Measurements from ENCODE around the gene CASK. TPM values are rescaled to one million over a fixed set of nuclear protein-coding genes. Genes with fewer than 3 reads are reported as not detected.

CASK gene
- total RNA-seq, 2 donors from 2014 or later = 88.3 to 112 TPM

DNA sequence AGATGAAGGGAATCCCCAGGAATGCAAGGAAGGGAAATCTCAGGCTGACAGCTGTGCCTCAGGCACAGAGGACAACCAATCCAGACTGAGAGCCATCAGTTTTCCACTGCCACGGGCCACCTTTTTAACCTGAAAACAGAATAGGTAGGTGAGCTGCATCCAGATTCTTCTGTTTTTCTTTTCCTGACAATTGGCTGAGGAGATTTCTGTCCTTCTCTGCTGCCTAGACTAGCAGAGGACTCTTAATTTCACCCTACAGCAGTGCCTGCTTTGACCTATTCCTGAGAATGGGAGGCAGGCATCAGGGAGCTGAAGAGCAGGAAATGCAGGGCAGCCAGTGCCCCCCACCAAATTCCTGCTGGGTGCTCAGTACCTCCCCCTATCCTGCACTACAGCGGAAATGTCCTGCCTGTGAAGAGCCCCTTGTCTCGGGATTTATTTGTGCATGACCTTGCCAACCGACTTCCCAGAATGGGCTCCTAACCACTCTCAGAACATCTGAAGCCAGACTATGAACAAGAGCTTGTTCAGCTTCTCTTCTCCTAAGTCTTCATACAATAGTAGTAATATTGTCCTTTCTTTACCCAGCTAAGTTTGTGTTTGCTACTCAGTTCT lies 65.1 kb downstream of the CASK start:
- intact Hi-C loops (cut with DNase I, micrococcal nuclease) = no loop called here
- DNase-seq = no peak
- ATAC-seq = no peak

DNA sequence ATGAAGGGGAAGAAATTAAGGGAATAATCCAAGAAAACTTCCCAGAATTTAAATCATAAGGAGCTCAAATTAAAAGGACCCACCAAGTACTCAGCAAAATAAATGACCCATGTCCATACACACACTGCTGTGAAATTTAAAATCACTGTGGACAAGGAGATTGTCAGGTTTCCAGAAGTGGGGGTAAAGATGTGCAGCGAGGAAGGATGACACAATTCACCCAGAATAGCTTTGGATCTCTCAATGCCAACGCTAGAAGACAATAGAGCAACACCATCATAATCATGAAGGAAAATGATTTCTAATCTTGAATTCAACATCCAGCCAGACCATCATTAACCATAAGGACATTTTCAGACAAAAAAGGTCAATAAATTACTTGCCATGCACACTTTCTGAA lies 65.7 kb downstream of the CASK start:
- ATAC-seq = no peak
- no peak for DNase-seq
- intact Hi-C loops (cut with DNase I, micrococcal nuclease) = no loop called here

- DNase-seq = no peak
- intact Hi-C loops (cut with DNase I, micrococcal nuclease) = no loop called here
Measured at GRCh38 chrX:41846714-41847113, 76.6 kb downstream of the CASK start.

GRCh38 chrX:41837270-41837944 lies 85.9 kb downstream of the CASK start:
- ATAC-seq = peak; percentile 21
- intact Hi-C loops (cut with DNase I, micrococcal nuclease) = no loop called here
- DNase-seq = no peak

More at GRCh38 chrX:41846714-41847113, 76.6 kb downstream of the CASK start:
- no peak for ATAC-seq

DNA sequence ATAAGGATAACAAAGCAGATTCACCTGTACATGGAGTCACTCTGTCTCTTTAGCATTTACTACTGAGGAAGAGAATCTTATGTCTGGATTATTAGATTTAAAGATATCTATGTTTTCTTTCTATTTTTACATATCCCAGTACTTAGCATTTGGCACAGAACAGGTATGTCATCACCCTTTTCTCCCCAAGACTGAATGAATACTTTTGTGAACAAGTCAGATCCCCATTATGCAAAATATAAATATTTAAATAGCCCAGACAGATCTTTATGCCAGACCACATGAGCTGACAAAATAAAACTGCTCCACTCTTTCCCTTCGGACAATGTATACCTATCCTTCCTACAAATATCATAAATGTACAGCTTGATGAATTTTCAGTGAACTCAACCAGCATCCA lies 94.5 kb downstream of the CASK start:
- ATAC-seq = no peak
- DNase-seq = no peak
- intact Hi-C loops (cut with DNase I, micrococcal nuclease) = no loop called here

DNA sequence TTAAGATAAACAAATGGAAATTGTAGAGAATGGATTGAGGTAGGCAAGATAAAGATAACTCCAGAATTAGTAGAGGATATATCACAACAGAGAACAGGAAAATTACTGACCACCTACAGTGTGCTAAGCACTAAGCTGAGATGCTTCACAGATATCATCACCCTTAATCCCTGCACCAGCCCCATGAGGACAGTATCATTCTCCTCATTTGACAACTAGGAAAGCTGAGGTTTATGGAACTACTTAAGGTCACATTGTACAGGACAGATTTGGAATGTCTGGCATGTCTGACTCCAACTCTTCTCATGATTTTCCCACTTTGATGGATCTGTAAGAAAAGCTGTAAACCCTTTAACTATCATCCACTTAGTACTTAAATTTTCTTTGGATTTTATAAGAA lies 95.5 kb downstream of the CASK start:
- intact Hi-C loops (cut with DNase I, micrococcal nuclease) = no loop called here
- DNase-seq (no peak), ATAC-seq (no peak)

- DNase-seq (no peak), ATAC-seq (no peak)
- intact Hi-C loops (cut with DNase I, micrococcal nuclease) = no loop called here
Measured at GRCh38 chrX:41825796-41826195, 97.6 kb downstream of the CASK start.

- ATAC-seq (peak; percentile 64), DNase-seq (no peak)
- intact Hi-C loops (cut with DNase I, micrococcal nuclease) = no loop called here
Measured at GRCh38 chrX:41824551-41824950, 98.8 kb downstream of the CASK start.

DNA sequence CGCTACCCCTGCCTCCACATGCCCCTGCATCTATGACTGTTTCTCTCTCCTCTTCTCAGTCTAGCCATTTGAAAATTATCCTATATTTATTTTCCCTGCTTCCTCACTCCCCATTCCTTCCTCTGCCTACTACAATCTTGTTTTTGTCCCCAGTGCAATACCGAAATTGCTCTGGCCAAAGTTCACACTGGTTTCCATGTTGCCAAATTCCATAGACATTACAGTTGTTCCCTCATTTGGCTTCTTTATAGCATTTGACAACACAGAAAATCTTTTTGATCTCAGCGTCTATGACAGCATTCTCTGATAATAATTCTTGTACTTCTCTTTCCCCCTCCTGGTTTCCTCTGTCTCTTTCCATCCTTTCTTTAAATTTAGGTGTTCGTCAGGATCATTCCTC lies 100.0 kb downstream of the CASK start:
- DNase-seq (no peak), ATAC-seq (peak; percentile 95)
- intact Hi-C loops (cut with DNase I, micrococcal nuclease) = no loop called here

DNA sequence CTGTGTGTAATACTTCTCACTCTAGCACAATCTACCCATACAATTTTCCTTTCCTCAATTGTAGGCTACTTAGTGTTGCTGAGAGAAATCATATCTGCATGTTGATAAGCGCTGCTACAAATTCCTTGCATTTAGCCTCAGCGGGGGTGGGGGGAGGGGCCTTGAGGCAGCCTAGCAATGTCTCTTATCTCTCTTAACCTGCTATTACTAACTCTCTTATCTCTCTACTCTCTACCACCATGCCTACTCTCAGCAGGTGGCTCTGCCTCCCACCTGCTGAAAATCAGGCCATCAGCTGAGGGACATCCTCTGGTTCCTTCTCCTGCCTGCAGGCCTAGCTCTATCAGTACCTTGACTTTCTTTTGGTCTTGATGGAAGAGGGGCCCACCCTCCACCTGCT lies 100.5 kb downstream of the CASK start:
- DNase-seq (no peak), ATAC-seq (peak; percentile 46)
- intact Hi-C loops (cut with DNase I, micrococcal nuclease) = no loop called here

GRCh38 chrX:41808047-41808446 lies 115.3 kb downstream of the CASK start:
- DNase-seq = no peak
- no peak for ATAC-seq
- intact Hi-C loops (cut with DNase I, micrococcal nuclease) = no loop called here

GRCh38 chrX:41802958-41803357 lies 120.4 kb downstream of the CASK start:
- no peak for ATAC-seq

GRCh38 chrX:41799661-41800060 lies 123.7 kb downstream of the CASK start:
- ATAC-seq (no peak), DNase-seq (no peak)
- intact Hi-C loops (cut with DNase I, micrococcal nuclease) = no loop called here

More at GRCh38 chrX:41802958-41803357, 120.4 kb downstream of the CASK start:
- no peak for DNase-seq
- intact Hi-C loops (cut with DNase I, micrococcal nuclease) = no loop called here

DNA sequence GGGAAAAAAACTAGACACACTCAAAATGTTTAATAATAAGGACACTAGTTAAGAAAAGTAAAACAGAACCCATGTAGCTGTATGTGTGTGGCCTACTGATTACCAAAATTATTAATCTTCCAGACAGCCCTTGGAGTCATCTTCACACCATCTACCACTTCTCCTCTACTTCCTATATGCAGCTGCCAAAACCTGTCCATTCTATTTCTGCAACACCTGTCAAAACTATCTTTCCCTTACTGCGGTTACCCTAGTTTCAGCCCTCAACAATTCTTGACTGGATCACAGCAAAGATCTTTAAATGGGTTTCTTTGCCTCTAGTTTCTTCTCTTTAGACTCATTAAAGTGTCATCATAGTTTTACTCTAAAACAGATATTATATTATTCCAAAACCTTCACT lies 126.8 kb downstream of the CASK start:
- no peak for ATAC-seq
- intact Hi-C loops (cut with DNase I, micrococcal nuclease) = no loop called here

DNA sequence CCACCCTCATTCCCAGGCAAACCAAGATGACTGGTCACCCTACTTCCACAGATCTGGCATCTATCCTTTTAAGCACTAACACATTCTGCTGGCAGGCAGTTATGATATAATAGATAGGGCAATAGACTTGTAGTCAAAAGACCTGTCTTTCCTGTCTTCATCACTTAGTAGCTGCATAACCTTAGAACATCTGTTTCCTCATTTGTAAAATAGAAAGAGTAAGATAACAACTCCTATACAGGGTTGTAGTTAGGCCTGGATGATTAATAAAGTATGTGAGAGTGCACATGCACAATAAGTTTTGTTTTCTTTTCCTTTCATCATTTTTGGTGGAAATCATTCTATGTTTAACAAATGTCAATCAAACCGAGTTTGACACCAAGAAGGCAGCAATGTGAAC lies 127.3 kb downstream of the CASK start:
- intact Hi-C loops (cut with DNase I, micrococcal nuclease) = no loop called here
- DNase-seq (no peak), ATAC-seq (no peak)

More for the DNA sequence above, 126.8 kb downstream of the CASK start:
- DNase-seq = no peak

GRCh38 chrX:41789374-41789773 lies 134.0 kb downstream of the CASK start:
- DNase-seq (no peak), ATAC-seq (no peak)
- intact Hi-C loops (cut with DNase I, micrococcal nuclease) = loop anchor here in 1 of 2 donors (10.0 kb wide), 1 partner anchor 1765 kb away; no protein-coding TSS in a partner anchor

DNA sequence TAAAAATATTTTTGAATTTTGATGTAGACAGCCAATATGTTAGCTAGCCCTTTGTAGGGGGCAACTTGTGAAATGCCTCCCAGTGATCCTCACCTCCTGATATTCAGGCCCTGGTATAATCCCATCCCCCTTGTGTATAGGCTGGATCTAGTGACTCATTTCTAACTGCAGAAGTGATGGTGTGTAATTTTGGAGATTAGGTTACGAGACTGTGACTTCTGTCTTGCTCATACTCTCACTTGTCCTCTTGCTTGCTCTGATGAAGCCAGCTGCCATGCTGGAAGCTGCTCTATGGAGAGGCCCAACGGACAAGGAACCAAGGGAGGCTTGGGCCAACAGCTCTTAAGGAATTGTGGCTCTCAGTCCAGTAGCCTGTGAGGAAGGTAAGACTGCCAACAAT lies 137.7 kb downstream of the CASK start:
- intact Hi-C loops (cut with DNase I, micrococcal nuclease) = loop anchor here in 1 of 2 donors (10.0 kb wide), 1 partner anchor 1769 kb away; no protein-coding TSS in a partner anchor
- no peak for DNase-seq
- no peak for ATAC-seq

GRCh38 chrX:41781500-41781899 lies 141.9 kb downstream of the CASK start:
- intact Hi-C loops (cut with DNase I, micrococcal nuclease) = loop anchor here in 1 of 2 donors (10.0 kb wide), 1 partner anchor 1773 kb away; no protein-coding TSS in a partner anchor
- no peak for DNase-seq
- ATAC-seq = peak; percentile 79

GRCh38 chrX:41779941-41780340 lies 143.4 kb downstream of the CASK start:
- intact Hi-C loops (cut with DNase I, micrococcal nuclease) = loop anchor here in 1 of 2 donors (10.0 kb wide), 1 partner anchor 1775 kb away; no protein-coding TSS in a partner anchor
- DNase-seq (no peak), ATAC-seq (peak; percentile 83)

- intact Hi-C loops (cut with DNase I, micrococcal nuclease) = no loop called here
- ATAC-seq (peak; percentile 33), DNase-seq (no peak)
Measured at GRCh38 chrX:41779030-41779564, 144.3 kb downstream of the CASK start.

Data from left colon (tissue), 2 donors.